Muscle layer of colon (tissue), 2 donors: ENCODE data around the gene C15orf61.

Experiments used
- H3K27ac ChIP-seq: one replicate; pipeline ENCODE4 v1.7.0; 2013; ENCODE audit warnings: low read depth, mild to moderate bottlenecking, low read length, moderate library complexity
- H3K27me3 ChIP-seq, 2 donors: one replicate each; pipeline ENCODE4 v1.7.0; 2013; ENCODE audit warnings: low read length in 2 of 2, mild to moderate bottlenecking in 2 of 2; ENCODE audit not compliant: insufficient read depth in 2 of 2, control insufficient read depth in 1 of 2
- H3K36me3 ChIP-seq: one replicate; pipeline ENCODE4 v1.7.0; 2013; ENCODE audit warnings: mild to moderate bottlenecking, low read length; ENCODE audit not compliant: insufficient read depth
- H3K4me1 ChIP-seq: one replicate; pipeline ENCODE4 v1.7.0; 2013; ENCODE audit warnings: mild to moderate bottlenecking, low read length; ENCODE audit not compliant: insufficient read depth
- H3K4me3 ChIP-seq, 2 donors: one replicate each; pipeline ENCODE4 v1.7.0; 2013; ENCODE audit warnings: low read length in 2 of 2, low read depth in 1 of 2, mild to moderate bottlenecking in 1 of 2, moderate library complexity in 1 of 2
- H3K9ac ChIP-seq: one replicate; pipeline ENCODE4 v1.7.0; 2013; ENCODE audit warnings: low read length
- H3K9me3 ChIP-seq: one replicate; pipeline ENCODE4 v1.7.0; 2013; ENCODE audit warnings: mild to moderate bottlenecking, low read length
- donor health status: abdominal sarcoma.
- donor health status: Adenocarcinoma of cecum.

The C15orf61 gene

GRCh38 chr15:67521029-67521782 is at the start of gene C15orf61:
Gene C15orf61, plus strand, starts transcription at chr15:67521131. Its CDS starts 118 bp downstream, at chr15:67521249.
- Histone ChIP-seq H3K36me3 (no peaks in the 10 kb centered on the region), H3K27me3 (no peaks in the 10 kb centered on the region), H3K9ac (peak within 1 kb of the TSS; percentile 81), H3K9me3 (no peaks in the 10 kb centered on the region), H3K4me3 (peak within 1 kb of the TSS; percentile 78 to 93), H3K27ac (peak within 1 kb of the TSS; percentile 97), H3K4me1 (peaks cover 18% of the 10 kb centered on the region)

GRCh38 chr15:67472957-67473356 is 48.0 kb upstream of the C15orf61 start:
- no peaks in the 10 kb centered on the region for H3K9me3 ChIP-seq
- H3K27me3 ChIP-seq: no peaks in the 10 kb centered on the region
- H3K9ac ChIP-seq: no peak overlapping the region
- H3K4me1 ChIP-seq: no peaks in the 10 kb centered on the region
- no peak overlapping the region for H3K27ac ChIP-seq
- no peaks in the 10 kb centered on the region for H3K36me3 ChIP-seq
- H3K4me3 ChIP-seq: no peak overlapping the region

- H3K4me1 ChIP-seq: no peaks in the 10 kb centered on the region
These were observed 46.4 kb upstream of the C15orf61 start for GRCh38 chr15:67474405-67475110.

GRCh38 chr15:67479781-67480505 is 41.0 kb upstream of the C15orf61 start:
- Histone ChIP-seq H3K27ac (no peak overlapping the region), H3K4me3 (no peak overlapping the region), H3K4me1 (no peaks in the 10 kb centered on the region), H3K27me3 (no peaks in the 10 kb centered on the region), H3K36me3 (no peaks in the 10 kb centered on the region), H3K9ac (no peak overlapping the region), H3K9me3 (no peaks in the 10 kb centered on the region)

More at GRCh38 chr15:67474405-67475110, 46.4 kb upstream of the C15orf61 start:
- Histone ChIP-seq H3K4me3 (no peak overlapping the region), H3K27me3 (no peaks in the 10 kb centered on the region), H3K9ac (no peak overlapping the region), H3K27ac (no peak overlapping the region), H3K36me3 (no peaks in the 10 kb centered on the region), H3K9me3 (no peaks in the 10 kb centered on the region)

GRCh38 chr15:67480741-67481140 is 40.2 kb upstream of the C15orf61 start:
- no peaks in the 10 kb centered on the region for H3K36me3 ChIP-seq
- H3K9ac ChIP-seq: no peak overlapping the region
- no peak overlapping the region for H3K27ac ChIP-seq
- no peak overlapping the region for H3K4me3 ChIP-seq
- no peaks in the 10 kb centered on the region for H3K4me1 ChIP-seq
- no peaks in the 10 kb centered on the region for H3K27me3 ChIP-seq
- no peaks in the 10 kb centered on the region for H3K9me3 ChIP-seq

- no peak overlapping the region for H3K27ac ChIP-seq
- H3K4me1 ChIP-seq: no peaks in the 10 kb centered on the region
- no peaks in the 10 kb centered on the region for H3K9me3 ChIP-seq
- H3K4me3 ChIP-seq: no peak overlapping the region
- no peaks in the 10 kb centered on the region for H3K36me3 ChIP-seq
- no peaks in the 10 kb centered on the region for H3K27me3 ChIP-seq
- H3K9ac ChIP-seq: no peak overlapping the region
These were observed 39.3 kb upstream of the C15orf61 start for GRCh38 chr15:67481680-67482079.

GRCh38 chr15:67495585-67495984 is 25.3 kb upstream of the C15orf61 start:
- Histone ChIP-seq H3K9ac (no peak overlapping the region), H3K9me3 (no peaks in the 10 kb centered on the region), H3K4me1 (no peaks in the 10 kb centered on the region), H3K4me3 (no peak overlapping the region), H3K27ac (no peak overlapping the region), H3K27me3 (no peaks in the 10 kb centered on the region), H3K36me3 (no peaks in the 10 kb centered on the region)

- Histone ChIP-seq H3K36me3 (no peaks in the 10 kb centered on the region), H3K9ac (no peak overlapping the region), H3K27me3 (no peaks in the 10 kb centered on the region)
These were observed 19.6 kb upstream of the C15orf61 start for GRCh38 chr15:67501177-67501835.

GRCh38 chr15:67501836-67502461 is 19.0 kb upstream of the C15orf61 start:
- no peaks in the 10 kb centered on the region for H3K4me1 ChIP-seq
- no peak overlapping the region for H3K4me3 ChIP-seq
- no peaks in the 10 kb centered on the region for H3K27me3 ChIP-seq
- H3K36me3 ChIP-seq: no peaks in the 10 kb centered on the region
- H3K9ac ChIP-seq: no peak overlapping the region
- H3K27ac ChIP-seq: no peak overlapping the region
- H3K9me3 ChIP-seq: no peaks in the 10 kb centered on the region

More at GRCh38 chr15:67501177-67501835, 19.6 kb upstream of the C15orf61 start:
- Histone ChIP-seq H3K4me3 (no peak overlapping the region), H3K27ac (no peak overlapping the region), H3K4me1 (no peaks in the 10 kb centered on the region), H3K9me3 (no peaks in the 10 kb centered on the region)

- no peak overlapping the region for H3K4me3 ChIP-seq
- H3K9ac ChIP-seq: no peak overlapping the region
- H3K9me3 ChIP-seq: no peaks in the 10 kb centered on the region
These were observed 16.9 kb upstream of the C15orf61 start for GRCh38 chr15:67504056-67504455.

More at GRCh38 chr15:67504056-67504455, 16.9 kb upstream of the C15orf61 start:
- no peaks in the 10 kb centered on the region for H3K4me1 ChIP-seq
- H3K27ac ChIP-seq: no peak overlapping the region
- H3K27me3 ChIP-seq: no peaks in the 10 kb centered on the region
- no peaks in the 10 kb centered on the region for H3K36me3 ChIP-seq
